Activated naive CD4-positive, alpha-beta T cell treated with anti-CD3 and anti-CD28 coated beads, Interleukin-2, amount 50 U/mL, for 24 hours (primary cell): ENCODE measurements around the gene BTBD9.
A peak's percentile ranks its signal among the peaks of the same experiment; 100 is the strongest.
"Not testable (repeated sequence)": the region's sequence is repeated elsewhere in the genome, so short reads cannot be mapped to it uniquely, and the experiment has no call there.

Experiments used
- H3K27ac Mint-ChIP-seq: one replicate; pipeline ENCODE4 v1.8.0; 2021; ENCODE audit warnings: mild to moderate bottlenecking, mixed read lengths
- H3K27me3 Mint-ChIP-seq: one replicate; pipeline ENCODE4 v1.8.0; 2021; ENCODE audit warnings: mixed read lengths
- H3K36me3 Mint-ChIP-seq: one replicate; pipeline ENCODE4 v1.8.0; 2021; ENCODE audit warnings: mixed read lengths
- H3K4me1 Mint-ChIP-seq: one replicate; pipeline ENCODE4 v1.8.0; 2021; ENCODE audit warnings: mixed read lengths
- H3K4me3 Mint-ChIP-seq: one replicate; pipeline ENCODE4 v1.8.0; 2021; ENCODE audit warnings: mild to moderate bottlenecking, mixed read lengths
- H3K9me3 Mint-ChIP-seq: one replicate; pipeline ENCODE4 v1.8.0; 2021; ENCODE audit warnings: mixed read lengths

BTBD9 gene

DNA sequence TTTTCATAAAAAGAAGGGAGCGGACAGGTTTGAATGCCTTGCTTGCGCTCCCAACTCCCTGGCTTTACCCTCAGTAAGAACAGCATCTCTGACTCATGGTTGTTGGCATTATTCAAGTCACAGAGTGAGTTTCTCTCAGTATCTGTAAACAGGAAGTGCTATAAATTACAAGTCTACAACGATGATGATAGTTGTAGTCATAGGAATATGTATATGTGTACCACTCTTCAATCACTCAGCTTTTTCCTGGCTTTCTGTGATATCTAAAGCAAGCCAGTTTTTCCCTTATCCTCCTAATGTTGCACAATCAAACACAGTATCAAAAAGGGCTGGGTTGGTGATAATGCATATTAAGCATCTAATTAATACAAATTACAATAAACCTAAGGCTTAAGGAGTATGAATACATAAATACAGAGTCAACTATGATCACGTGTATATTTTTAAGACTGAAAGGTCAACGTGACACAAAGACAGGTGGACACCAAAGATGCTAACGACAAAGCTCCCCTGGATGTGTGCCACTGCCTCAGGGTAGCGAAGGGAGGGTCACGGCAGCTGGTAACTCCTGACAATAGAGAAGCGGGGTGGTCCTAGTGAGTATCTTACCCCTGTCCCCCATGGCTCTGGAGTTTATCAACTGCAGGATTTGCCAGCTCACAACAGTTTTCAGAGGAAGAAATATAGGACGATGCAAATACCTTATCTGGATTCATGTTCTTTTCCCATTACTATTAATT is 202.8 kb downstream of the BTBD9 start:
- Mint-ChIP-seq H3K9me3 (peaks cover 5% of the 10 kb centered on the region), H3K27ac (no peak overlapping the region)

DNA sequence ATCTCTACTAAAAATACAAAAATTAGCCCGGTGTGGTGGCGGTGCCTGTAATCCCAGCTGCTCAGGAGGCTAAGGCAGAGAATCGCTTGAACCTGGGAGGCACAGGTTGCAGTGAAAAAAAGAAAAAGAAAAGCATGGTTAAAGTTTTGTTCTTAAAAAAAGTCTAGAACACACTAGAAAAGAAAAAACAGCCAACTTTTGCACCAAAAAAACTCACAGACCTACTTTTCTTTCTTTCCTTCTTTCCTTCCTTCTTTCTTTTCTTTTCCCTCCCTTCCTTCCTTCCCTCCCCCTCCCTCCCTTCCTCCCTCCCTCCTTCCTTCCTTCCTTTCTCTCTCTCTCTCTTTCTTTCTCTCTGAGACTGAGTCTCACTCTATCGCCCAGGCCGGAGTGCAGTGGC is 204.4 kb downstream of the BTBD9 start:
- Mint-ChIP-seq H3K4me1 (peaks cover 34% of the 10 kb centered on the region), H3K9me3 (peaks cover 5% of the 10 kb centered on the region), H3K27me3 (no peaks in the 10 kb centered on the region), H3K27ac (no peak overlapping the region), H3K36me3 (peaks cover 36% of the 10 kb centered on the region), H3K4me3 (no peak overlapping the region)

More for the DNA sequence above, 202.8 kb downstream of the BTBD9 start:
- Mint-ChIP-seq H3K4me1 (peaks cover 34% of the 10 kb centered on the region), H3K27me3 (no peaks in the 10 kb centered on the region), H3K4me3 (no peak overlapping the region), H3K36me3 (peaks cover 32% of the 10 kb centered on the region)

- H3K27me3 Mint-ChIP-seq: no peaks in the 10 kb centered on the region
- peaks cover 5% of the 10 kb centered on the region for H3K9me3 Mint-ChIP-seq
- H3K36me3 Mint-ChIP-seq: peaks cover 37% of the 10 kb centered on the region
- H3K4me3 Mint-ChIP-seq: no peak overlapping the region
- no peak overlapping the region for H3K27ac Mint-ChIP-seq
- peaks cover 28% of the 10 kb centered on the region for H3K4me1 Mint-ChIP-seq
These were observed 205.7 kb downstream of the BTBD9 start for GRCh38 chr6:38434051-38434450.

DNA sequence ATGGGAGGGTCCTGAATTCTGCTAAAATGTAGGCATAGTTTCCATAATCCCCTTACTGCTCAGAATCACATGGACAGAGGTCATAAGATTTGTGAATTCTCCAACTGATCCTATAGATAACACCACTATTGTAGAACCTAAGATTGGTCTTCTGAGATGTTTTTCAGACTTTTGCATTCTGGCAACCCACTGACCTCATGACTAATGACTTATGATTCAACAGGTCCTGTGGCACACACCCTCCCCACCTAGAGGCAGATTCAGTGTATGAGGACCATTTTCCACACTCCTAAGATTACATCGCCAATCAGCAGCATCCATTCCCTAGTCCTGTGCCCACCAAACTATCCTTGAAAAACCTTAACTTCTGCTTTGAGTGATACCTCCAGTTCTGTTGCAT is 207.2 kb downstream of the BTBD9 start:
- Mint-ChIP-seq H3K36me3 (peaks cover 32% of the 10 kb centered on the region), H3K4me1 (peaks cover 23% of the 10 kb centered on the region)

GRCh38 chr6:38432079-38432478 is 207.7 kb downstream of the BTBD9 start:
- Mint-ChIP-seq H3K9me3 (peaks cover 5% of the 10 kb centered on the region), H3K27me3 (no peaks in the 10 kb centered on the region), H3K4me3 (no peak overlapping the region), H3K4me1 (peaks cover 22% of the 10 kb centered on the region), H3K36me3 (peaks cover 33% of the 10 kb centered on the region), H3K27ac (no peak overlapping the region)

More for the DNA sequence above, 207.2 kb downstream of the BTBD9 start:
- Mint-ChIP-seq H3K9me3 (peaks cover 5% of the 10 kb centered on the region), H3K4me3 (no peak overlapping the region), H3K27me3 (no peaks in the 10 kb centered on the region), H3K27ac (no peak overlapping the region)

DNA sequence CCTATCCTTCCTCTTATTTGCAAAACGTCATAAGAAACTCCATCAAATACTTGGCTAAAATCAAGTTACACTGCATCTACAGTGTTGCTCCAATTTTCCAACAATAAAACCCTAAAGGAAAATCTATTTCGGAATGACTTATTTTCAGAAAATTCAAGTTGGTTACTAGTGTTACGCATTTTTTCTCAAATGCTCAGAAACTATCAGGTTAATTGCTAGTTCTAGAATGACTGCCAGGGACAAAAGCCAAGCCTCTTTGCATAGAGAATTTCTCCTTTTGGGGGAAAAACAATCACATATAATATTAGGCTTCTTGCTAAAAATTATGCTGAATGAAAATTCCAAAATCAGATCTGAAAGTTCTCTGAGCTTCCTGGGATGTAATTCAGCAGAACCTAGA is 210.2 kb downstream of the BTBD9 start:
- Mint-ChIP-seq H3K27ac (no peak overlapping the region), H3K36me3 (peaks cover 33% of the 10 kb centered on the region), H3K4me3 (no peak overlapping the region), H3K27me3 (no peaks in the 10 kb centered on the region), H3K9me3 (peaks cover 5% of the 10 kb centered on the region), H3K4me1 (peaks cover 18% of the 10 kb centered on the region)

- Mint-ChIP-seq H3K36me3 (peaks cover 18% of the 10 kb centered on the region), H3K27ac (no peak overlapping the region), H3K9me3 (no peaks in the 10 kb centered on the region), H3K27me3 (no peaks in the 10 kb centered on the region), H3K4me1 (peaks cover 8% of the 10 kb centered on the region), H3K4me3 (no peak overlapping the region)
These were observed 212.1 kb downstream of the BTBD9 start for GRCh38 chr6:38427492-38428210.

DNA sequence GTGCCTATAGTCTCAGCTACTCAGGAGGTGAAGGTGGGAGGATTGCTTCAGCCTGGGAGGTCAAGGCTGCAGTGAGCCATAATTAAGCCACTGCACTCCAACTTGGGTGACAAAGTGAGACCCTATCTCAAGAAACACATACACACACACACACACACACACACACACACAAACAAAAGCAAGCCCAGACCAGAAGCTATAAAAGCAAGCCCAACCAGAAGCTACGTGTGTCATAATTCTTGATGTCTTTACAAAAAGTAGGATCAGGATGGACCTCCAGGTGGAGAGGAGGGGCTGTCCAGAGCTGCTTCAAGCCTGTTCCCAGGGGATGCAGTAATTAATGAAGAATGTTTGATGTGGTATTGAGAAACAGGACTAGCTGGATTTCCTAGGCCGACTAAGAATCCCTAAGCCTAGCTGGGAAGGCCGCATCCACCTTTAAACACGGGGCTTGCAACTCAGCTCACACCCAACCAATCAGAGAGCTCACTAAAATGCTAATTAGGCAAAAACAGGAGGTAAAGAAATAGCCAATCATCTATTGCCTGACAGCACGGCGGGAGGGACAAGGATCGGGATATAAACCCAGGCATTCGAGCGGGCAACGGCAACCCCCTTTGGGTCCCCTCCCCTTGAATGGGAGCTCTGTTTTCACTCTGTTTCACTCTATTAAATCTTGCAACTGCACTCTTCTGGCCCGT is 213.8 kb downstream of the BTBD9 start:
- not testable (repeated sequence) for H3K4me3 Mint-ChIP-seq, H3K27me3 Mint-ChIP-seq, H3K9me3 Mint-ChIP-seq, H3K27ac Mint-ChIP-seq, H3K4me1 Mint-ChIP-seq
- peaks cover 12% of the 10 kb centered on the region for H3K36me3 Mint-ChIP-seq

- H3K27me3 Mint-ChIP-seq: no peaks in the 10 kb centered on the region
- no peaks in the 10 kb centered on the region for H3K9me3 Mint-ChIP-seq
- H3K36me3 Mint-ChIP-seq: peaks cover 7% of the 10 kb centered on the region
- H3K4me1 Mint-ChIP-seq: no peaks in the 10 kb centered on the region
- H3K27ac Mint-ChIP-seq: no peak overlapping the region
- no peak overlapping the region for H3K4me3 Mint-ChIP-seq
These were observed 216.0 kb downstream of the BTBD9 start for GRCh38 chr6:38423746-38424145.

DNA sequence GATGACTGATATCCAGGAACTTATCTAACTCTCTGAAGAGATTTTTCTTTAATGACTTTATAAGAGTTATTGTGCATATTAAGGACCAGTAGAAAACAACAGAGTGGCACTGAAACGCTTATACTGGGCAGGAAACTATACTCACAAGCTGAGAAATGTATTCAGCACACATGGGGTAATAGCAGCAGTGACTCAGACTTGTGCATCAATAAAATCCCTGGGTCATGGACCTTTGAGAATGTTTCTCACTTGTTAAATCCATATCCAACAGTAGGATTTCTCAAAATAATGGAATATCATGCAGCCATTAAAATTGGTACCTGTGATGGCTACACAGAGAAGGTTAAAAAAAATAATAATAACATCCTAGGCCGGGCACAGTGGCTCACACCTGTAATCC is 219.5 kb downstream of the BTBD9 start:
- peaks cover 8% of the 10 kb centered on the region for H3K36me3 Mint-ChIP-seq
- H3K27me3 Mint-ChIP-seq: no peaks in the 10 kb centered on the region
- H3K27ac Mint-ChIP-seq: no peak overlapping the region
- no peak overlapping the region for H3K4me3 Mint-ChIP-seq
- no peaks in the 10 kb centered on the region for H3K9me3 Mint-ChIP-seq
- H3K4me1 Mint-ChIP-seq: no peaks in the 10 kb centered on the region

GRCh38 chr6:38417521-38417920 is 222.2 kb downstream of the BTBD9 start:
- H3K4me1 Mint-ChIP-seq: peaks cover 15% of the 10 kb centered on the region
- H3K9me3 Mint-ChIP-seq: peaks cover 4% of the 10 kb centered on the region
- H3K27ac Mint-ChIP-seq: peak overlapping the region; percentile 59
- H3K4me3 Mint-ChIP-seq: no peak overlapping the region
- peaks cover 16% of the 10 kb centered on the region for H3K36me3 Mint-ChIP-seq
- no peaks in the 10 kb centered on the region for H3K27me3 Mint-ChIP-seq

GRCh38 chr6:38415231-38416005 is 224.3 kb downstream of the BTBD9 start:
- Mint-ChIP-seq H3K27me3 (no peaks in the 10 kb centered on the region), H3K27ac (no peak overlapping the region), H3K4me3 (no peak overlapping the region), H3K4me1 (peaks cover 15% of the 10 kb centered on the region), H3K9me3 (peaks cover 4% of the 10 kb centered on the region), H3K36me3 (peaks cover 18% of the 10 kb centered on the region)

DNA sequence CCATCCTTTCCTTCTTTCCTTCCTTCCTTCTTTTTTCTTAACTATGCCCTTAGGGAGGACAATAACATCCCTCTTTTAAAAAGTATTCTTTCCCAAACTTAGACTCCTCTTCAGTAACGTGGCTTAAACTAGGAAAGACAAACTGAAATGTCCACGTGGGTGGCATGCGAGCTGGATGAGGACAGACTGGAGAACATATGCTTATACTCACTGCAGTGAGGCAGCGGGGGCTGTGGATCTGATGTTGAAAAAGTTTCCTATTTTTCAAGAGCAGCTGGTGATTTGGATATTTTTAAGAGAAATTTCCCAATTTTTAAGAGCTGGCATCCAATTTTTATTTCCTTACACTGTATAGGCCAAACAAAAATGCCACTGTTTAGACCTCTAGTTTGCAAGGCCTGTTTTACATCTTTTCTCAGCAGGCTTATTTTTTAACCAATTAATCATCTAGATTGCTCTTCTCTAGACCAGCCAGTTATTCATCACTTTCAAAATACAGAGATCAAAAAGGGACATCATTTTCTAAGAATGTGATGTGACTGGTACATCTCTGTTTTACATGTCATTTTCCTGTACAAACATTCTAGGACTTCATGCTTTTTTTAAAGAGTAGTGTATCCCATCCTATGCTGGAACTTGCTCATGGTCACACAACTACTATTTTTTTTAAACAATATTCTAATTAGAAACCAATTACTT is 226.5 kb downstream of the BTBD9 start:
- no peak overlapping the region for H3K4me3 Mint-ChIP-seq
- peaks cover 4% of the 10 kb centered on the region for H3K9me3 Mint-ChIP-seq
- peak overlapping the region; percentile 62 for H3K27ac Mint-ChIP-seq
- peaks cover 18% of the 10 kb centered on the region for H3K36me3 Mint-ChIP-seq
- peaks cover 15% of the 10 kb centered on the region for H3K4me1 Mint-ChIP-seq
- no peaks in the 10 kb centered on the region for H3K27me3 Mint-ChIP-seq

GRCh38 chr6:38407192-38407591 is 232.5 kb downstream of the BTBD9 start:
- H3K4me1 Mint-ChIP-seq: peaks cover 11% of the 10 kb centered on the region
- peaks cover 5% of the 10 kb centered on the region for H3K36me3 Mint-ChIP-seq
- H3K27ac Mint-ChIP-seq: no peak overlapping the region
- no peaks in the 10 kb centered on the region for H3K27me3 Mint-ChIP-seq
- no peak overlapping the region for H3K4me3 Mint-ChIP-seq
- H3K9me3 Mint-ChIP-seq: no peaks in the 10 kb centered on the region

GRCh38 chr6:38406096-38406495 is 233.6 kb downstream of the BTBD9 start:
- Mint-ChIP-seq H3K27me3 (no peaks in the 10 kb centered on the region), H3K27ac (no peak overlapping the region), H3K4me3 (no peak overlapping the region), H3K36me3 (peaks cover 5% of the 10 kb centered on the region), H3K4me1 (peaks cover 11% of the 10 kb centered on the region), H3K9me3 (no peaks in the 10 kb centered on the region)
